IMR-90 (cell line): ENCODE measurements around the gene TSPYL1. TPM values are rescaled to one million over a fixed set of nuclear protein-coding genes. Genes with fewer than 3 reads are reported as not detected.

Source experiments
- ATAC-seq: fragments of 200-7000 bp; cut with Tn5 transposase; 2 replicates; pipeline ENCODE4 v1.9.1; 2020; ENCODE audit warnings: low read depth, mild to moderate bottlenecking, moderate library complexity
- BruUV-seq: library from RNA; stranded (reverse); fragments of 400-500 nt; replicated peaks from 2 replicates; lab custom pipeline; 2021; lab: Mats Ljungman, UMichigan
- CTCF ChIA-PET: fragments of 300-600 bp; formaldehyde crosslinking; extraction: SDS; loops from one replicate; lab custom pipeline; 2021; ENCODE audit warnings: antibody characterized with exemption; lab: Yijun Ruan, JAX
- POLR2A ChIA-PET: fragments of 300-600 bp; sonication (Branson Sonifier 250); formaldehyde crosslinking; loops from one replicate; lab custom pipeline; 2022; ENCODE audit warnings: antibody characterized with exemption; ENCODE audit not compliant: unreplicated experiment; lab: Charles Lee
- DNase-seq: peaks from one replicate; pipeline ENCODE4 v3.0.0; 2013
- H2AFZ ChIP-seq: replicated peaks from 2 replicates; pipeline ENCODE3; 2013; ENCODE audit warnings: low read length, mild to moderate bottlenecking; ENCODE audit not compliant: poor library complexity
- H2AK5ac ChIP-seq: 2 replicates; pipeline ENCODE4 v1.6.1; 2013; ENCODE audit warnings: low read depth, low read length, inconsistent platforms
- H2AK9ac ChIP-seq: replicated peaks from 2 replicates; pipeline ENCODE3; 2013; ENCODE audit warnings: mild to moderate bottlenecking, low read depth, low read length, moderate library complexity; ENCODE audit not compliant: poor library complexity
- H2BK120ac ChIP-seq: 2 replicates; pipeline ENCODE4 v1.6.1; 2013; ENCODE audit warnings: low read depth, low read length, inconsistent platforms
- H2BK15ac ChIP-seq: 3 replicates; pipeline ENCODE4 v1.6.1; 2013; ENCODE audit warnings: low read depth, low read length, inconsistent platforms
- H2BK20ac ChIP-seq: 2 replicates; pipeline ENCODE4 v1.6.1; 2013; ENCODE audit warnings: low read depth, mild to moderate bottlenecking, inconsistent platforms, low read length, moderate library complexity
- H2BK5ac ChIP-seq: 2 replicates; pipeline ENCODE4 v1.6.1; 2013; ENCODE audit warnings: mild to moderate bottlenecking, low read depth, low read length, inconsistent platforms; ENCODE audit not compliant: poor library complexity, severe bottlenecking
- H3K14ac ChIP-seq: replicated peaks from 2 replicates; pipeline ENCODE4 v1.6.1; 2013; ENCODE audit warnings: low read depth, low read length, inconsistent platforms
- H3K18ac ChIP-seq: 2 replicates; pipeline ENCODE4 v1.6.1; 2013; ENCODE audit warnings: low read depth, low read length, control low read depth
- H3K23ac ChIP-seq: 2 replicates; pipeline ENCODE4 v1.6.1; 2013; ENCODE audit warnings: low read depth, low read length, inconsistent platforms
- H3K27ac ChIP-seq: 2 replicates; pipeline ENCODE4 v1.5.1; 2013; ENCODE audit warnings: mild to moderate bottlenecking, control low read depth, low read length; ENCODE audit not compliant: insufficient read depth
- H3K27me3 ChIP-seq: 2 replicates; pipeline ENCODE4 v1.6.1; 2013; ENCODE audit warnings: low read length; ENCODE audit not compliant: control insufficient read depth, insufficient read depth
- H3K36me3 ChIP-seq: 2 replicates; pipeline ENCODE4 v1.6.1; 2013; ENCODE audit warnings: low read length, mixed read lengths; ENCODE audit not compliant: control insufficient read depth, insufficient read depth
- H3K4ac ChIP-seq: 2 replicates; pipeline ENCODE4 v1.6.1; 2013; ENCODE audit warnings: low read depth, low read length, inconsistent platforms
- H3K4me1 ChIP-seq: 2 replicates; pipeline ENCODE4 v1.6.1; 2013; ENCODE audit warnings: low read length, mixed read lengths; ENCODE audit not compliant: control insufficient read depth, insufficient read depth
- H3K4me2 ChIP-seq: 2 replicates; pipeline ENCODE4 v1.6.1; 2013; ENCODE audit warnings: low read depth, mild to moderate bottlenecking, control low read depth, low read length, moderate library complexity
- H3K4me3 ChIP-seq: 2 replicates; pipeline ENCODE4 v1.5.1; 2013; ENCODE audit warnings: low read depth, mild to moderate bottlenecking, control low read depth, low read length, moderate library complexity; ENCODE audit not compliant: insufficient read depth
- H3K56ac ChIP-seq: 2 replicates; pipeline ENCODE4 v1.6.1; 2013; ENCODE audit warnings: low read length, inconsistent platforms; ENCODE audit not compliant: insufficient read depth; ENCODE audit errors: extremely low read depth
- H3K79me1 ChIP-seq, 2 experiments: 2 replicates each; pipeline ENCODE4 v1.6.1; 2013; ENCODE audit warnings: low read length in 2 of 2, inconsistent platforms in 1 of 2, low read depth in 1 of 2
- H3K9ac ChIP-seq: 2 replicates; pipeline ENCODE4 v1.6.1; 2013; ENCODE audit warnings: low read depth, low read length, control low read depth
- H3K9me1 ChIP-seq: 2 replicates; pipeline ENCODE4 v1.6.1; 2013; ENCODE audit warnings: low read length, inconsistent platforms; ENCODE audit not compliant: insufficient read depth
- H3K9me3 ChIP-seq: 2 replicates; pipeline ENCODE4 v1.6.1; 2013; ENCODE audit warnings: low read length; ENCODE audit not compliant: control insufficient read depth, insufficient read depth
- H4K20me1 ChIP-seq: 2 replicates; pipeline ENCODE4 v1.6.1; 2013; ENCODE audit warnings: low read length, inconsistent platforms; ENCODE audit not compliant: insufficient read depth
- H4K5ac ChIP-seq: 2 replicates; pipeline ENCODE4 v1.6.1; 2013; ENCODE audit warnings: mild to moderate bottlenecking, low read depth, low read length, control low read depth
- H4K8ac ChIP-seq, 2 experiments: 2 replicates each; pipeline ENCODE4 v1.6.1; 2013; ENCODE audit warnings: low read depth in 2 of 2, low read length in 2 of 2, control low read depth in 1 of 2, inconsistent platforms in 1 of 2
- H4K91ac ChIP-seq: 2 replicates; pipeline ENCODE4 v1.6.1; 2013; ENCODE audit warnings: low read depth, low read length, inconsistent platforms; ENCODE audit not compliant: insufficient read depth
- CTCF ChIP-seq: conservative IDR thresholded peaks from 2 replicates; pipeline ENCODE4 v1.5.1; 2012; ENCODE audit warnings: mild to moderate bottlenecking, low read depth, low read length, improper control_type of control experiment
- MAZ ChIP-seq: IDR thresholded peaks from 2 replicates; pipeline ENCODE4 v1.6.1; 2012; ENCODE audit warnings: low read depth, mild to moderate bottlenecking, low read length, improper control_type of control experiment, moderate library complexity, borderline replicate concordance
- NFE2L2 ChIP-seq: fragments of 150-350 bp; IDR thresholded peaks from 2 replicates; pipeline ENCODE4 v1.6.1; 2016; ENCODE audit warnings: low read depth, mild to moderate bottlenecking, low read length
- WGBS, 2 experiments: methylation state at CpG; one replicate each; pipeline versions ENCODE4 v1.1.5 to v1.1.7; 2013; ENCODE audit warnings: missing lambda C conversion rate in 2 of 2; ENCODE audit not compliant: insufficient read length in 1 of 2; ENCODE audit errors: extremely low coverage in 2 of 2; 5-methylcytosine and 5-hydroxymethylcytosine counted together
- dilution Hi-C: fragments of 300-500 bp; cut with HindIII; formaldehyde crosslinking; loops from one replicate; pipeline ENCODE4 v1.14.3; 2018; ENCODE audit warnings: low sequenced_read_pairs; ENCODE audit not compliant: unreplicated experiment
- in situ Hi-C: fragments of 300-500 bp; cut with MboI; formaldehyde crosslinking; loops from 3 replicates; pipeline ENCODE4 v1.14.3; 2019; ENCODE audit warnings: low sequenced_read_pairs, inconsistent platforms, mixed read lengths
- intact Hi-C: fragments of 100-400 bp; cut with micrococcal nuclease; formaldehyde crosslinking; loops from 2 replicates; pipeline ENCODE4 v1.10.0; 2022
- polyA plus RNA-seq, 3 experiments: library from polyadenylated mRNA; depleted of rRNA; stranded (reverse); fragments of >200 nt; gene quantifications; 2 replicates each; pipeline ENCODE4 v1.2.3, GENCODE V29; 2012; ENCODE audit warnings: low replicate concordance in 1 of 3
- total RNA-seq: library from RNA; depleted of rRNA; stranded (reverse); fragments of >200 nt; gene quantifications from 2 replicates; pipeline ENCODE4 v1.2.3, GENCODE V29; 2012

The TSPYL1 gene
- total and polyA plus RNA-seq, 2 of the 4 experiments (the other 2 are of a cell fraction), result 32.4 to 111 TPM

GRCh38 chr6:116248577-116248976, 31.2 kb downstream of the TSPYL1 start:
- 0 out of 2 replicates have a peak overlapping the region, but pooled peaks have one; percentile 11 for H3K4me2 ChIP-seq
- ChIA-PET POLR2A (no interaction called here), CTCF (interaction anchor here (1.4 kb wide), 1 partner anchor 20 kb away, joined by 3 read pairs; no protein-coding TSS in a partner anchor)

More at GRCh38 chr6:116248577-116248976, 31.2 kb downstream of the TSPYL1 start:
- Histone ChIP-seq H2BK20ac (no peak overlapping the region), H3K14ac (no peak overlapping the region), H2BK15ac (0 out of 3 replicates have a peak overlapping the region, but pooled peaks have one; percentile 19), H2BK5ac (peak overlapping the region; percentile 7), H3K9me3 (no peaks in the 10 kb centered on the region), H3K36me3 (0 out of 2 replicates have a peak, but pooled peaks cover 5% of the 10 kb centered on the region), H4K91ac (no peak overlapping the region), H4K20me1 (0 out of 2 replicates have a peak, but pooled peaks cover 3% of the 10 kb centered on the region), H4K8ac (no peak overlapping the region; a peak in 1 of 4 replicates), H3K23ac (peak overlapping the region; percentile 60; the same call in 1 of the 2 replicates), H2BK120ac (no peak overlapping the region), H3K27ac (no peak overlapping the region), H3K9me1 (peaks cover 17% of the 10 kb centered on the region), H2AK9ac (no peak overlapping the region), H3K4me1 (peaks cover 23% of the 10 kb centered on the region), H3K18ac (no peak overlapping the region), H3K27me3 (no peaks in the 10 kb centered on the region), H4K5ac (no peak overlapping the region), H3K56ac (no peak overlapping the region), H2AFZ (no peak overlapping the region), H3K4me3 (no peak overlapping the region), H3K79me1 (peaks cover 16 to 46% of the 10 kb centered on the region in 2 experiments), H2AK5ac (peak overlapping the region; percentile 40; the same call in 1 of the 2 replicates), H3K9ac (no peak overlapping the region), H3K4ac (0 out of 2 replicates have a peak overlapping the region, but pooled peaks have one; percentile 23)
- dilution Hi-C loops (no loop called here), in situ Hi-C loops (no loop called here), intact Hi-C loops (no loop called here)
- 100% methylated on average over 1 of the region's 2 CpGs; no CpG with 5 or more reads in 1 of the 2 experiments for whole genome bisulfite sequencing, 2 experiments
- TF ChIP-seq CTCF (no peak), MAZ (no peak), NFE2L2 (no peak)
- BruUV-seq, result no TSS peak
- DNase-seq (no peak), ATAC-seq (no peak)
